ENCODE results near the gene TSPO2. TPM values are rescaled to one million over a fixed set of nuclear protein-coding genes. Genes with fewer than 3 reads are reported as not detected.

Gene TSPO2
- total and polyA plus RNA-seq, 2 of the 13 experiments (the other 11 are each of a cell fraction or from before 2014, with no cell fraction given) = 0.55 TPM; not detected in 1

- TF ChIP-seq ZBTB26 (CRISPR knock-in tag; IDR thresholded peaks at IDR 0.05; ENCODE audit: borderline replicate concordance) = peak; percentile 5; the same call in 1 of the 2 replicates
- TF ChIP-seq DBP (CRISPR knock-in tag; IDR thresholded peaks at IDR 0.05; ENCODE audit: not compliant biosample characterization) = peak; percentile 46
- TF ChIP-seq HOMEZ (CRISPR knock-in tag; IDR thresholded peaks at IDR 0.05; ENCODE audit: low read depth) = peak; percentile 65
- peak; percentile 18; the same call in 1 of the 2 replicates for TF ChIP-seq DNMT3B (CRISPR knock-in tag; conservative IDR thresholded peaks at IDR 0.05)
- no peak for TF ChIP-seq PAF1 (CRISPR knock-in tag; IDR thresholded peaks at IDR 0.05)
- TF ChIP-seq GPN1 (CRISPR knock-in tag; IDR thresholded peaks at IDR 0.05; ENCODE audit: borderline replicate concordance) = no peak
- no peak for TF ChIP-seq ZKSCAN5 (CRISPR knock-in tag; IDR thresholded peaks at IDR 0.05)
- TF ChIP-seq HOXA7 (CRISPR knock-in tag; IDR thresholded peaks at IDR 0.05) = no peak
- no peak for TF ChIP-seq ZNF597 (CRISPR knock-in tag; IDR thresholded peaks at IDR 0.05)
- peak; percentile 37; the same call in 1 of the 2 replicates for TF ChIP-seq SIN3B (IDR thresholded peaks at IDR 0.05; ENCODE audit: low read length)
- peak; percentile 90; the same call in 1 of the 2 replicates for TF ChIP-seq TIGD3 (CRISPR knock-in tag; IDR thresholded peaks at IDR 0.05; ENCODE audit: borderline replicate concordance)
- TF ChIP-seq ZNF761 (CRISPR knock-in tag; conservative IDR thresholded peaks at IDR 0.05) = no peak; the same call in none of the 2 replicates
- TF ChIP-seq ZNF7 (CRISPR knock-in tag; IDR thresholded peaks at IDR 0.05) = no peak
- peak; percentile 63; the same call in 1 of the 2 replicates for TF ChIP-seq MED13 (CRISPR knock-in tag; IDR thresholded peaks at IDR 0.05)
- peak; percentile 31; the same call in 1 of the 2 replicates for TF ChIP-seq RAD21 (CRISPR knock-in tag; IDR thresholded peaks at IDR 0.05)
- TF ChIP-seq PCBP1 (IDR thresholded peaks at IDR 0.05; ENCODE audit: borderline replicate concordance, low read depth, low read length) = no peak
- TF ChIP-seq ZC3H13 (CRISPR knock-in tag; IDR thresholded peaks at IDR 0.05) = peak; percentile 90
- peak; percentile 84 for TF ChIP-seq ZNF557 (CRISPR knock-in tag; IDR thresholded peaks at IDR 0.05)
- TF ChIP-seq MTF2 (CRISPR knock-in tag; IDR thresholded peaks at IDR 0.05; ENCODE audit: borderline replicate concordance) = peak; percentile 43; the same call in 1 of the 2 replicates
- no peak for TF ChIP-seq TSC22D2 (CRISPR knock-in tag; IDR thresholded peaks at IDR 0.05; ENCODE audit: borderline replicate concordance)
- TF ChIP-seq ZNF460 (CRISPR knock-in tag; IDR thresholded peaks at IDR 0.05; ENCODE audit: borderline replicate concordance) = no peak
- TF ChIP-seq ELF4 (CRISPR knock-in tag; IDR thresholded peaks at IDR 0.05; ENCODE audit: borderline replicate concordance) = peak; percentile 42; the same call in 1 of the 2 replicates
Measured at GRCh38 chr6:41071923-41072835, 29.9 kb downstream of the TSPO2 start, which contains the start of gene OARD1 (continued).

Data from HepG2 (cell line).